HepG2 (cell line): ENCODE measurements around the gene YIF1A. TPM values are rescaled to one million over a fixed set of nuclear protein-coding genes. Genes with fewer than 3 reads are reported as not detected.

Source experiments
- AHR ChIP-seq: IDR thresholded peaks from 2 replicates; pipeline ENCODE4 v1.6.1; 2018; ENCODE audit warnings: missing genetic modification reagents, missing compliant biosample characterization
- BRD4 ChIP-seq: sonication (generic); formaldehyde crosslinking; IDR thresholded peaks from 2 replicates; pipeline ENCODE4 v1.4.0; 2020; ENCODE audit warnings: missing genetic modification reagents
- HNRNPH1 ChIP-seq: fragments of 200-400 bp; formaldehyde crosslinking; optimal IDR thresholded peaks from 2 replicates; pipeline ENCODE3; 2017; ENCODE audit warnings: mild to moderate bottlenecking, low read depth, low read length
- PCBP2 ChIP-seq: fragments of 200-400 bp; formaldehyde crosslinking; optimal IDR thresholded peaks from 2 replicates; pipeline ENCODE3; 2018; ENCODE audit warnings: low read length, low read depth; ENCODE audit not compliant: poor library complexity, severe bottlenecking
- RFX3 ChIP-seq: IDR thresholded peaks from 2 replicates; pipeline ENCODE4 v1.6.1; 2016; ENCODE audit warnings: missing biosample characterization, missing genetic modification reagents
- ZNF496 ChIP-seq: sonication (generic); formaldehyde crosslinking; IDR thresholded peaks from 2 replicates; pipeline ENCODE4 v1.8.1; 2023; ENCODE audit warnings: mild to moderate bottlenecking, moderate library complexity, missing genetic modification reagents; ENCODE audit not compliant: insufficient replicate concordance
- ZNF660 ChIP-seq: sonication (generic); formaldehyde crosslinking; IDR thresholded peaks from 2 replicates; pipeline ENCODE4 v1.5.1; 2020; ENCODE audit warnings: mild to moderate bottlenecking, low read depth, missing genetic modification reagents, borderline replicate concordance
- ZNF709 ChIP-seq: sonication (generic); formaldehyde crosslinking; IDR thresholded peaks from 2 replicates; pipeline ENCODE4 v1.5.0; 2020; ENCODE audit warnings: mild to moderate bottlenecking, missing genetic modification reagents
- ZSCAN21 ChIP-seq: sonication (generic); formaldehyde crosslinking; IDR thresholded peaks from 2 replicates; pipeline ENCODE4 v1.8.0; 2022; ENCODE audit warnings: mild to moderate bottlenecking, missing genetic modification reagents, moderate library complexity, borderline replicate concordance
- polyA plus RNA-seq, 8 experiments: library from polyadenylated mRNA; depleted of rRNA in 3 of 8; stranded (reverse) in 7 of 8; unstranded in 1 of 8; fragments of >200 nt; fragmentation: Illumina TruSeq in 4 of 8; extraction: Trizol in 4 of 8; gene quantifications; 2 replicates each; pipeline versions ENCODE4 v1.2.1 to v1.2.3, GENCODE V29; 2011 to 2016; ENCODE audit warnings: low read depth in 4 of 8, missing spikeins in 1 of 8, mixed read lengths in 1 of 8; ENCODE audit not compliant: insufficient read depth in 1 of 8
- total RNA-seq, 5 experiments: library from RNA; depleted of rRNA; stranded (reverse); fragments of >200 nt; fragmentation: Illumina TruSeq; extraction: Trizol; gene quantifications; 2 replicates each; pipeline ENCODE4 v1.2.3, GENCODE V29; 2016; ENCODE audit warnings: low read depth in 1 of 5
- TF ChIP-seq, protein P1 (sequence below): sonication (generic); formaldehyde crosslinking; IDR thresholded peaks from 2 replicates; pipeline ENCODE4 v1.5.0; 2020; ENCODE audit warnings: mild to moderate bottlenecking, missing genetic modification reagents, borderline replicate concordance
- TF ChIP-seq, protein P2 (sequence below): sonication (generic); formaldehyde crosslinking; IDR thresholded peaks from 2 replicates; pipeline ENCODE4 v1.8.0; 2022; ENCODE audit warnings: mild to moderate bottlenecking, missing genetic modification reagents; ENCODE audit not compliant: insufficient replicate concordance
- TF ChIP-seq, protein P3 (sequence below): sonication (generic); formaldehyde crosslinking; IDR thresholded peaks from 2 replicates; pipeline ENCODE4 v1.8.0; 2022; ENCODE audit warnings: missing genetic modification reagents, mild to moderate bottlenecking, moderate library complexity, borderline replicate concordance
- TF ChIP-seq, protein P4 (sequence below): sonication (generic); formaldehyde crosslinking; IDR thresholded peaks from 2 replicates; pipeline ENCODE4 v1.4.0; 2020; ENCODE audit warnings: missing genetic modification reagents

Gene YIF1A
- total and polyA plus RNA-seq, 2 of the 13 experiments (the other 11 are each of a cell fraction or from before 2014, with no cell fraction given), result 133 to 145 TPM

DNA sequence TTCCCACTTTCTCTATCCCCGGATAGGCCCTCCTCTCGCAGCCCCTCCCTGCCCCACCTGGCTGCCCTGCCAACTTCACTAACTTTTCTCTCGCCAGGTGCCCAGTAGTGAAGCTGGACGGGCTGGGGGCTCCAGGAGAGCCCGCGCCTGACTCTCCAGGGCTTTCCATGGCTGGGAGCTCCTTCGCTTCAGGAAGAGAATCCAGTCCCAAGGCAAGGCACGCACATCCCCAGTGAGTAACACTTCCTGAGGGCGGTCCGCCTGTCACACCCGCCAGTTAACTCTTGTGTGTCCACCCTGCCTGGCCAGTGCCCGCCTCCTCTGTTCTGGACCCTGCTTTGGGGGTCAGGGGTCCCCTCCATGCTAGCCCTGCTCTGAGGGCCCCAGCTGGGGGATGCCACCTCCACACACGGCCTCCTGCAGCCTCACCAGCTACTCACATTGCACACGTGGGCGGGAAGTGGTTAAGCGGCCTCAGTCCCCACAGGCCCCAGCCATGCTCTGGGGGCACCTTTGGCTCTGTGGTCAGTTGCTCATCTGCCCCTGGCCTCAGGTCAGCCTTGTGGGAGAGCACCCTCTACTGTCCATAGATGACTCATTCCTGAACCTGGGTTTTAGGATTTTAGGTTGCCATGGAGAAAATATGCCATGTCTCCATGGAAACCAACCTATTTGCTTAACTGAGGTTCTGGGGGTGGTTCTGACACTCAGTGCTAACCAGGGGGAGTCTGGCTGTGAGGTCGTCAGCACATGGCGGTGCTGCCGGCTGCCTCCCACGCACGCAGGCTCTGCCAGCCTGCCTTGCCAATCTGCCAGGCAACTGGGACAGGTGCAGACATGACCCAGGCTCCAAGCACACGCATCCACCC lies 47.5 kb upstream of the YIF1A start, which contains the start of gene RIN1 (continued):
- TF ChIP-seq, protein P1, sequence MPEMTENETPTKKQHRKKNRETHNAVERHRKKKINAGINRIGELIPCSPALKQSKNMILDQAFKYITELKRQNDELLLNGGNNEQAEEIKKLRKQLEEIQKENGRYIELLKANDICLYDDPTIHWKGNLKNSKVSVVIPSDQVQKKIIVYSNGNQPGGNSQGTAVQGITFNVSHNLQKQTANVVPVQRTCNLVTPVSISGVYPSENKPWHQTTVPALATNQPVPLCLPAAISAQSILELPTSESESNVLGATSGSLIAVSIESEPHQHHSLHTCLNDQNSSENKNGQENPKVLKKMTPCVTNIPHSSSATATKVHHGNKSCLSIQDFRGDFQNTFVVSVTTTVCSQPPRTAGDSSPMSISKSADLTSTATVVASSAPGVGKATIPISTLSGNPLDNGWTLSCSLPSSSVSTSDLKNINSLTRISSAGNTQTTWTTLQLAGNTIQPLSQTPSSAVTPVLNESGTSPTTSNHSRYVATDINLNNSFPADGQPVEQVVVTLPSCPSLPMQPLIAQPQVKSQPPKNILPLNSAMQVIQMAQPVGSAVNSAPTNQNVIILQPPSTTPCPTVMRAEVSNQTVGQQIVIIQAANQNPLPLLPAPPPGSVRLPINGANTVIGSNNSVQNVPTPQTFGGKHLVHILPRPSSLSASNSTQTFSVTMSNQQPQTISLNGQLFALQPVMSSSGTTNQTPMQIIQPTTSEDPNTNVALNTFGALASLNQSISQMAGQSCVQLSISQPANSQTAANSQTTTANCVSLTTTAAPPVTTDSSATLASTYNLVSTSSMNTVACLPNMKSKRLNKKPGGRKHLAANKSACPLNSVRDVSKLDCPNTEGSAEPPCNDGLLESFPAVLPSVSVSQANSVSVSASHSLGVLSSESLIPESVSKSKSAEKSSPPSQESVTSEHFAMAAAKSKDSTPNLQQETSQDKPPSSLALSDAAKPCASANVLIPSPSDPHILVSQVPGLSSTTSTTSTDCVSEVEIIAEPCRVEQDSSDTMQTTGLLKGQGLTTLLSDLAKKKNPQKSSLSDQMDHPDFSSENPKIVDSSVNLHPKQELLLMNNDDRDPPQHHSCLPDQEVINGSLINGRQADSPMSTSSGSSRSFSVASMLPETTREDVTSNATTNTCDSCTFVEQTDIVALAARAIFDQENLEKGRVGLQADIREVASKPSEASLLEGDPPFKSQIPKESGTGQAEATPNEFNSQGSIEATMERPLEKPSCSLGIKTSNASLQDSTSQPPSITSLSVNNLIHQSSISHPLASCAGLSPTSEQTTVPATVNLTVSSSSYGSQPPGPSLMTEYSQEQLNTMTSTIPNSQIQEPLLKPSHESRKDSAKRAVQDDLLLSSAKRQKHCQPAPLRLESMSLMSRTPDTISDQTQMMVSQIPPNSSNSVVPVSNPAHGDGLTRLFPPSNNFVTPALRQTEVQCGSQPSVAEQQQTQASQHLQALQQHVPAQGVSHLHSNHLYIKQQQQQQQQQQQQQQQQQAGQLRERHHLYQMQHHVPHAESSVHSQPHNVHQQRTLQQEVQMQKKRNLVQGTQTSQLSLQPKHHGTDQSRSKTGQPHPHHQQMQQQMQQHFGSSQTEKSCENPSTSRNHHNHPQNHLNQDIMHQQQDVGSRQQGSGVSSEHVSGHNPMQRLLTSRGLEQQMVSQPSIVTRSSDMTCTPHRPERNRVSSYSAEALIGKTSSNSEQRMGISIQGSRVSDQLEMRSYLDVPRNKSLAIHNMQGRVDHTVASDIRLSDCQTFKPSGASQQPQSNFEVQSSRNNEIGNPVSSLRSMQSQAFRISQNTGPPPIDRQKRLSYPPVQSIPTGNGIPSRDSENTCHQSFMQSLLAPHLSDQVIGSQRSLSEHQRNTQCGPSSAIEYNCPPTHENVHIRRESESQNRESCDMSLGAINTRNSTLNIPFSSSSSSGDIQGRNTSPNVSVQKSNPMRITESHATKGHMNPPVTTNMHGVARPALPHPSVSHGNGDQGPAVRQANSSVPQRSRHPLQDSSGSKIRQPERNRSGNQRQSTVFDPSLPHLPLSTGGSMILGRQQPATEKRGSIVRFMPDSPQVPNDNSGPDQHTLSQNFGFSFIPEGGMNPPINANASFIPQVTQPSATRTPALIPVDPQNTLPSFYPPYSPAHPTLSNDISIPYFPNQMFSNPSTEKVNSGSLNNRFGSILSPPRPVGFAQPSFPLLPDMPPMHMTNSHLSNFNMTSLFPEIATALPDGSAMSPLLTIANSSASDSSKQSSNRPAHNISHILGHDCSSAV, result no peak
- no peak for TF ChIP-seq HNRNPH1
- no peak; the same call in 1 of the 2 replicates for TF ChIP-seq ZSCAN21
- no peak for TF ChIP-seq ZNF660 (CRISPR knock-in tag)
- TF ChIP-seq RFX3 (CRISPR knock-in tag), result peak; percentile 85
- TF ChIP-seq, protein P2, sequence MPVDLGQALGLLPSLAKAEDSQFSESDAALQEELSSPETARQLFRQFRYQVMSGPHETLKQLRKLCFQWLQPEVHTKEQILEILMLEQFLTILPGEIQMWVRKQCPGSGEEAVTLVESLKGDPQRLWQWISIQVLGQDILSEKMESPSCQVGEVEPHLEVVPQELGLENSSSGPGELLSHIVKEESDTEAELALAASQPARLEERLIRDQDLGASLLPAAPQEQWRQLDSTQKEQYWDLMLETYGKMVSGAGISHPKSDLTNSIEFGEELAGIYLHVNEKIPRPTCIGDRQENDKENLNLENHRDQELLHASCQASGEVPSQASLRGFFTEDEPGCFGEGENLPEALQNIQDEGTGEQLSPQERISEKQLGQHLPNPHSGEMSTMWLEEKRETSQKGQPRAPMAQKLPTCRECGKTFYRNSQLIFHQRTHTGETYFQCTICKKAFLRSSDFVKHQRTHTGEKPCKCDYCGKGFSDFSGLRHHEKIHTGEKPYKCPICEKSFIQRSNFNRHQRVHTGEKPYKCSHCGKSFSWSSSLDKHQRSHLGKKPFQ (CRISPR knock-in tag), result no peak
- TF ChIP-seq, protein P3, sequence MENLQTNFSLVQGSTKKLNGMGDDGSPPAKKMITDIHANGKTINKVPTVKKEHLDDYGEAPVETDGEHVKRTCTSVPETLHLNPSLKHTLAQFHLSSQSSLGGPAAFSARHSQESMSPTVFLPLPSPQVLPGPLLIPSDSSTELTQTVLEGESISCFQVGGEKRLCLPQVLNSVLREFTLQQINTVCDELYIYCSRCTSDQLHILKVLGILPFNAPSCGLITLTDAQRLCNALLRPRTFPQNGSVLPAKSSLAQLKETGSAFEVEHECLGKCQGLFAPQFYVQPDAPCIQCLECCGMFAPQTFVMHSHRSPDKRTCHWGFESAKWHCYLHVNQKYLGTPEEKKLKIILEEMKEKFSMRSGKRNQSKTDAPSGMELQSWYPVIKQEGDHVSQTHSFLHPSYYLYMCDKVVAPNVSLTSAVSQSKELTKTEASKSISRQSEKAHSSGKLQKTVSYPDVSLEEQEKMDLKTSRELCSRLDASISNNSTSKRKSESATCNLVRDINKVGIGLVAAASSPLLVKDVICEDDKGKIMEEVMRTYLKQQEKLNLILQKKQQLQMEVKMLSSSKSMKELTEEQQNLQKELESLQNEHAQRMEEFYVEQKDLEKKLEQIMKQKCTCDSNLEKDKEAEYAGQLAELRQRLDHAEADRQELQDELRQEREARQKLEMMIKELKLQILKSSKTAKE (CRISPR knock-in tag), result no peak
- TF ChIP-seq, protein P4, sequence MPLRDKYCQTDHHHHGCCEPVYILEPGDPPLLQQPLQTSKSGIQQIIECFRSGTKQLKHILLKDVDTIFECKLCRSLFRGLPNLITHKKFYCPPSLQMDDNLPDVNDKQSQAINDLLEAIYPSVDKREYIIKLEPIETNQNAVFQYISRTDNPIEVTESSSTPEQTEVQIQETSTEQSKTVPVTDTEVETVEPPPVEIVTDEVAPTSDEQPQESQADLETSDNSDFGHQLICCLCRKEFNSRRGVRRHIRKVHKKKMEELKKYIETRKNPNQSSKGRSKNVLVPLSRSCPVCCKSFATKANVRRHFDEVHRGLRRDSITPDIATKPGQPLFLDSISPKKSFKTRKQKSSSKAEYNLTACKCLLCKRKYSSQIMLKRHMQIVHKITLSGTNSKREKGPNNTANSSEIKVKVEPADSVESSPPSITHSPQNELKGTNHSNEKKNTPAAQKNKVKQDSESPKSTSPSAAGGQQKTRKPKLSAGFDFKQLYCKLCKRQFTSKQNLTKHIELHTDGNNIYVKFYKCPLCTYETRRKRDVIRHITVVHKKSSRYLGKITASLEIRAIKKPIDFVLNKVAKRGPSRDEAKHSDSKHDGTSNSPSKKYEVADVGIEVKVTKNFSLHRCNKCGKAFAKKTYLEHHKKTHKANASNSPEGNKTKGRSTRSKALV (CRISPR knock-in tag), result 0 out of 2 replicates have a peak, but pooled peaks have one; percentile 40
- no peak; the same call in 1 of the 2 replicates for TF ChIP-seq ZNF709
- no peak for TF ChIP-seq ZNF496 (CRISPR knock-in tag)
- TF ChIP-seq PCBP2, result no peak
- TF ChIP-seq AHR, result peak; percentile 58
- no peak for TF ChIP-seq BRD4 (CRISPR knock-in tag)
